ENCODE data around the gene ACTR10. TPM values are rescaled to one million over a fixed set of nuclear protein-coding genes. Genes with fewer than 3 reads are reported as not detected.

ACTR10 gene
- total and polyA plus RNA-seq, 7 donors, result 41.2 to 69.0 (median 57.3) TPM

- DNase-seq, result no peak
- Histone ChIP-seq H3K4me1 (peaks cover 4% of the 10 kb centered on the region), H3K36me3 (ENCODE audit: insufficient read depth in 1 of 2, low read depth in 1 of 2) (peaks cover 0 to 83% of the 10 kb centered on the region in 2 donors), H3K4me3 (no peak overlapping the region), H3K27ac (no peak overlapping the region), H3K27me3 (ENCODE audit: insufficient read depth in 3 of 3, low read length in 2 of 3) (no peaks in the 10 kb centered on the region), H3K9me3 (no peaks in the 10 kb centered on the region)
- ATAC-seq, result no peak
- TF ChIP-seq CTCF (IDR thresholded peaks at IDR 0.05), result no peak
- intact Hi-C loops (cut with DNase I), result no loop called here
Measured at GRCh38 chr14:58274881-58275280, 74.9 kb downstream of the ACTR10 start.

- 78 to 87% (median 86%) methylated on average over 2 of the region's 2 CpGs for WGBS, 3 donors
- no peak overlapping the region for H3K27ac ChIP-seq
- H3K9me3 ChIP-seq, result no peaks in the 10 kb centered on the region
- TF ChIP-seq CTCF (IDR thresholded peaks at IDR 0.05), result no peak
- no peaks in the 10 kb centered on the region for H3K27me3 ChIP-seq (ENCODE audit: insufficient read depth in 3 of 3, low read length in 2 of 3)
- ATAC-seq (no peak), DNase-seq (no peak)
- peaks cover 11% of the 10 kb centered on the region for H3K4me1 ChIP-seq
- intact Hi-C loops (cut with DNase I), result no loop called here
- no peak overlapping the region for H3K4me3 ChIP-seq
- H3K36me3 ChIP-seq (ENCODE audit: insufficient read depth in 1 of 2, low read depth in 1 of 2), result peaks cover 0 to 78% of the 10 kb centered on the region in 2 donors
Measured at GRCh38 chr14:58275527-58276190, 75.7 kb downstream of the ACTR10 start.

- no peak overlapping the region for H3K27ac ChIP-seq
- intact Hi-C loops (cut with DNase I), result no loop called here
- H3K4me3 ChIP-seq, result no peak overlapping the region
- ATAC-seq (no peak), DNase-seq (no peak)
- peaks cover 0 to 73% of the 10 kb centered on the region in 2 donors for H3K36me3 ChIP-seq (ENCODE audit: insufficient read depth in 1 of 2, low read depth in 1 of 2)
- no peaks in the 10 kb centered on the region for H3K9me3 ChIP-seq
- H3K4me1 ChIP-seq, result peaks cover 16% of the 10 kb centered on the region
- 83 to 94% (median 86%) methylated on average over 1 of the region's 1 CpG for WGBS, 3 donors
- H3K27me3 ChIP-seq (ENCODE audit: insufficient read depth in 3 of 3, low read length in 2 of 3), result no peaks in the 10 kb centered on the region
- no peak for TF ChIP-seq CTCF (IDR thresholded peaks at IDR 0.05)
Measured at GRCh38 chr14:58276208-58276607, 76.3 kb downstream of the ACTR10 start.

GRCh38 chr14:58278177-58278576 is 78.2 kb downstream of the ACTR10 start:
- Histone ChIP-seq H3K36me3 (ENCODE audit: insufficient read depth in 1 of 2, low read depth in 1 of 2) (peaks cover 0 to 62% of the 10 kb centered on the region in 2 donors), H3K4me1 (peaks cover 36% of the 10 kb centered on the region), H3K27me3 (ENCODE audit: insufficient read depth in 3 of 3, low read length in 2 of 3) (no peaks in the 10 kb centered on the region), H3K4me3 (no peak overlapping the region), H3K9me3 (no peaks in the 10 kb centered on the region), H3K27ac (no peak overlapping the region)
- WGBS, 3 donors, result 94 to 97% (median 95%) methylated on average over 8 of the region's 8 CpGs
- no peak for TF ChIP-seq CTCF (IDR thresholded peaks at IDR 0.05)
- DNase-seq, result no peak
- intact Hi-C loops (cut with DNase I), result no loop called here
- no peak for ATAC-seq
